ENCODE results near the gene RILPL2. TPM values are rescaled to one million over a fixed set of nuclear protein-coding genes. Genes with fewer than 3 reads are reported as not detected.
"Not testable (repeated sequence)": the region's sequence is repeated elsewhere in the genome, so short reads cannot be mapped to it uniquely, and the experiment has no call there.

Gene RILPL2
- total and polyA plus RNA-seq, 9 of the 15 experiments (the other 6 are each of a cell fraction or from before 2014, with no cell fraction given), result 0.61 to 5.8 (median 4.3) TPM

DNA sequence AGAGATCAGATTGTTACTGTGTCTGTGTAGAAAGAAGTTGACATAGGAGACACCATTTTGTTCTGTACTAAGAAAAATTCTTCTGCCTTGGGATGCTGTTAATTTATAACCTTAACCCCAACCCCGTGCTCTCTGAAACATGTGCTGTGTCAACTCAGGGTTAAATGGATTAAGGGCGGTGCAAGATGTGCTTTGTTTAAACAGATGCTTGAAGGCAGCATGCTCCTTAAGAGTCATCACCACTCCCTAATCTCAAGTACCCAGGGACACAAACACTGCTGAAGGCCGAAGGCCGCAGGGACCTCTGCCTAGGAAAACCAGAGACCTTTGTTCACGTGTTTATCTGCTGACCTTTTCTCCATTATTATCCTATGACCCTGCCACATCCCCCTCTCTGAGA is 64.1 kb downstream of the RILPL2 start (continued):
- TF ChIP-seq CHAMP1 (IDR thresholded peaks at IDR 0.05), result peak; percentile 49; the same call in 1 of the 2 replicates
- TF ChIP-seq CTBP1 (IDR thresholded peaks at IDR 0.05; ENCODE audit: borderline replicate concordance), result peak; percentile 73
- TF ChIP-seq PBX2 (CRISPR knock-in tag; IDR thresholded peaks at IDR 0.05; ENCODE audit: low read depth); ID3 (CRISPR knock-in tag; IDR thresholded peaks at IDR 0.05): not testable (repeated sequence)
- 0 out of 2 replicates have a peak, but pooled peaks have one; percentile 18 for TF ChIP-seq PBX2 (tag; conservative IDR thresholded peaks at IDR 0.05; ENCODE audit: low read depth)
- peak; percentile 58; the same call in 1 of the 2 replicates for TF ChIP-seq LEF1 (IDR thresholded peaks at IDR 0.05)
- TF ChIP-seq HDAC1 (IDR thresholded peaks at IDR 0.05), result peak in 1 of 2 experiments; percentile 82; a peak in 2 of 4 replicates
- TF ChIP-seq ID3 (tag; IDR thresholded peaks at IDR 0.05), result 0 out of 2 replicates have a peak, but pooled peaks have one; percentile 25
- TF ChIP-seq HDAC2 (IDR thresholded peaks at IDR 0.05), result peak; percentile 21; the same call in 1 of the 2 replicates
- peak in 1 of 2 experiments; percentile 62; a peak in 2 of 4 replicates for TF ChIP-seq FOXK2 (conservative IDR thresholded peaks at IDR 0.05 in 1 of 2, IDR thresholded peaks at IDR 0.05 in 1 of 2; ENCODE audit: low read depth in 2 of 2)
- peak; percentile 75 for TF ChIP-seq MTA2 (IDR thresholded peaks at IDR 0.05; ENCODE audit: low read depth)
- peak; percentile 92 to 98 for TF ChIP-seq FOXA3 (CRISPR knock-in tag; conservative IDR thresholded peaks at IDR 0.05 in 1 of 2, IDR thresholded peaks at IDR 0.05 in 1 of 2)
- peak; percentile 69 for TF ChIP-seq DPF2 (IDR thresholded peaks at IDR 0.05)

Measured in K562 (cell line).